ENCODE data around the gene MRPL58.

Gene MRPL58

DNA sequence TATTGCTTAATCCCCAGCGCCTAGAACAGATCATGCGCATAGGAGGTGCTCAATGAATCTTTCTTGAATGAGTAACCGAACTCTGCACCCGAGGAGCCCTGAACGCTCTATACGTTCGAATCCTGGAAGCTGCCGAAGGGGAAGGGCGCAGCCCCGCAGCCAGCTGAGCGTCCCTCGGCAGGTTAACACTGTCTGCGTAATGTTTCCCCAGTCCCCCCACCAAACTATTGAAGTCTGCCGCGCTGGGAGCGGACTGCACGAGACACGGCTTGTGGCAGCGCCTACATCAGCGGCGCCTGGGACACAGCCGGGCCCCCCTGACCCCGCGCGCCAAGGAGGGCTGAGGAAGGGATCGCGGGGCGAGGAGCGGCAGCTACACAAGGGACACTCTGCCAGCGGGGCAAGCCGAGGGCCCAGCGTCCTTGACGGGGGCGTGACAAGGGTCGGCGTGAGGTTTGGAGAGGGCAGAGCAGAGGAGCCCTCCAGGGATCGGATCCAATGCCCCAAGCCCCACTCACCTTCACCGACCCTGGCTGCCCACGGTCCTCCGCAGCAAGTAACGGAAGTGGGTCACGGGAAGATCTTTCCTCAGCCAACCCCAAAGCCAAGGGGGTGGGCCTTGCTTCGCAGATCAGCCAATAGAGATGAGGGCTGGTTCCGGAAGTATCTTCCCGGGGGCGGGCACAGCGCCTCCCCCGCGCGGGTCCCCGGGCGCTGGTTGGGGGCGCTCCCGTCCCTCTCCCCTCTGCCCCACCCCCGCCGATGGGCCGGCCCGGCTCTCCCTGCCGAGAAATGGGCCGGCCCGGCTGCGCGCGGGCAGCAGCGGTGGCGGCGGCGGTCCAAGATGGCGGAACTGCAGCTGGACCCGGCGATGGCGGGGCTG, 34.2 kb downstream of the MRPL58 start, which contains the start of the genes ATP5PD and KCTD2:
Gene ATP5PD (minus strand): TSS at position 563 of the 883 bp plus-strand sequence. CDS start 4,319 bp downstream, outside the sequence.
Gene KCTD2 (plus strand): TSS at position 819 of the 883 bp plus-strand sequence. CDS start 26 bp downstream, at position 845.
- peak; percentile 81 to 90 (median 88) for DNase-seq (ENCODE audit: low read depth in 3 of 3, low spot score in 1 of 3)

DNA sequence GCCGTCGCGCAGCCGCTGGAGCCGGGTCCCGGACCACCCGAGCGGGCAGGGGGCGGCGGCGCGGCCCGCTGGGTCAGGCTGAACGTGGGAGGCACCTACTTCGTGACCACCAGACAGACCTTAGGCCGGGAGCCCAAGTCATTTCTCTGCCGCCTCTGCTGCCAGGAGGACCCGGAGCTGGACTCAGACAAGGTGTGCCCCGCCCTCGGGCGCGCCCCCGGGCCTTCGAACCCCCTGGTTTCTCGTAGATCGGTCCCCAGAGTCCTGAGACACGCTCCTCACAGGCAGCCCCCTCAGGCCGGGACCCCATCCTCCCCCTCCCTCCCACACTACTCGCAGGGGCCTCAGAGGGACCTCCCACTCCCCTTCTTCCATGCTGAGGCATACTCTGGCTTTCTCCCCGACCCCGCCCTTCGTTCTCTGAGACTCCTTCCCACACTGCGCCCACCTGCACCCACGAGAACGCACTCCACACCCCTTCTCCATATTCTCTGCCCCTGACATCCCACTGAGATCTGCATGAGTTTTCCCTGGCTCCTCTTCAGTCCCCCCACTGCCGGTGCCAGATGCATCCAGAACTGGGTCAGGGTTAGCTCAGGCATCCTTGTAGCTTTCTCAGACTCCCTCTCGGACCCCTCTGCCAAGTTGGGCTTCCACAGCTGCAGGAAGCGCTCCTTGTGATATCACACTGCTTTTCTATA, 35.1 kb downstream of the MRPL58 start:
- no peak for DNase-seq (ENCODE audit: low read depth in 3 of 3, low spot score in 1 of 3)

DNA sequence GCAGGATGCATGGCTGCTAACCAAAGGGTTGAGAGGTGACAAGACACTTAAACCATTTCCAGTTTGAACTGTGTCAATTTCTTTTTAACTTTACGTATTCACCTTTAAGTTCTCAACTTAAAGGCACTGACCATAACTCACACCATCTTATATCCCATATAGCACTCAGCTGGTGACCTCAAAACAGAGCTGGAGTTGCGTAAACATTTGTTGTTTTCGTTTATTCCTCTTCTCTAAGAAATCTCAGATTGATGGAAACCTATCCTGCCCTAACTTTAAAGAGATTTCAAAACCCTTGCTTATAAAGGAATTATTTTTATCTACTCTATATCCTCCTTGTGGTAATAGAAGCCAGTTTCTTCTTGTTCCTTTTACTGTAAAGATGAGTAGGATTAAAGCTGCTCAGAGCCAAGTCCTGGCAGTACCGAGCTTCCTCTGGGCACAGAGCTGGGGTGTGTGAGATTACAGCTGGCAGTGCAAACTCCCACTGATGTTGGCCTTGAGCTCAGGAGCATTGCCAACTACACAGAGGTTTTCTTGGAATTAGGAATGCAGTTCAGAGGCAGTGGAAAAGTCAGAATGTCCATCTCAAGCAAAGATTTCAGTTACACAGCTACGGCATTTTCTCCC, 35.9 kb downstream of the MRPL58 start:
- DNase-seq (ENCODE audit: low read depth in 3 of 3, low spot score in 1 of 3), result no peak

DNA sequence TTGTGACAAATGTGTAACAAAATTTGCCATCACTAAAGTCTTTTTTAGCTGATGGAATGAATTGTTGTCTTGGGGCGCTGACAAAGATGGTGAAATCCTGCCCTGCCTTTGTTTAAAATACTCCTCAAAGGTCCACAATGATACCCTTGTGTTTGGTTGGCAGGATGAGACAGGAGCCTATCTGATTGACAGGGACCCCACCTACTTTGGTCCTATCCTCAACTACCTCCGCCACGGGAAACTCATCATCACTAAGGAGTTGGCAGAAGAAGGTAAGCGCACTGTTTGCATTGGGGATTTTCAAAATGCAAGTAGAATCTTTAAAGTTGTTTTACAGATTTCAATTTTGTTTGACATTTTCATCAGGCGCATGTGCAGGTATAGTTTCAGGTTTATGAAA, 36.6 kb downstream of the MRPL58 start:
- no peak for DNase-seq (ENCODE audit: low read depth in 3 of 3, low spot score in 1 of 3)

DNA sequence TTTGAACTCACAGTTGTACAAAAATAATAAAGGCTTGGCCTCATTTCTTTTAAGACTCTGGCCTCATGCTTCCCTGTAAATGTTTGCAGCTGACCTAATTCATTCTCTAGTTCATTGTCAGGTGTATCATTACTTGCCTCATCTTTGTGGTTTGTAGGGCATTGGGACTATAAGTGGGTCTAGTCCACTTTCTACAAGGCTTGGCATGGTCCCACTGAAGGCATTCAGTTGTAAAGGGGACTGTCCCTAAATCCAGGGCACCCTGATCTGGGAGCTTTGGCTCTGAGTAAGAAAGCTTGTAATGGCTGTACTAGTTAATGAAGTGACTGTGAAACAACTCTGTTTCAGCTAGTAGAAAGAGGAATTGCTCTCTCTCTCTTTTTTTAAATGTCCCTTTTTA, 37.2 kb downstream of the MRPL58 start:
- no peak for DNase-seq (ENCODE audit: low read depth in 3 of 3, low spot score in 1 of 3)

DNA sequence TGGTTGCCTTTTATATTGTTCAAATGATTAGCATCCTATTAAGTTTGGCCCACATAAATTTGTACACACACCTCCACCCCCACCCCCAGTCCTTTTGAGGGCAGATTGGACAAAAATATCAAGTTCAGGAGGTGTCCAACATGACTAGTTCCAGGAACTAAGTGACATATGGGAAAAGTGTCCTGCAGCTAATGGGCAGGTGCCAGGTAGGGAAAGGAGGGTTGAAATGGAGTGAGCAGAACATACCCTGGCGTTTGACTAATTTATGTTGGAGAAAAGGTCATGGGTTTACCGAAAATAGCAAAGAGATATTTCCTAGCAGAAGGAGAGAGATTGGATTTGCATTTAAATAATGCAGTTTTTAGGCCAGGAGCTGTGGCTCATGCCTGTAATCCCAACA, 39.5 kb downstream of the MRPL58 start:
- no peak for DNase-seq (ENCODE audit: low read depth in 3 of 3, low spot score in 1 of 3)

DNA sequence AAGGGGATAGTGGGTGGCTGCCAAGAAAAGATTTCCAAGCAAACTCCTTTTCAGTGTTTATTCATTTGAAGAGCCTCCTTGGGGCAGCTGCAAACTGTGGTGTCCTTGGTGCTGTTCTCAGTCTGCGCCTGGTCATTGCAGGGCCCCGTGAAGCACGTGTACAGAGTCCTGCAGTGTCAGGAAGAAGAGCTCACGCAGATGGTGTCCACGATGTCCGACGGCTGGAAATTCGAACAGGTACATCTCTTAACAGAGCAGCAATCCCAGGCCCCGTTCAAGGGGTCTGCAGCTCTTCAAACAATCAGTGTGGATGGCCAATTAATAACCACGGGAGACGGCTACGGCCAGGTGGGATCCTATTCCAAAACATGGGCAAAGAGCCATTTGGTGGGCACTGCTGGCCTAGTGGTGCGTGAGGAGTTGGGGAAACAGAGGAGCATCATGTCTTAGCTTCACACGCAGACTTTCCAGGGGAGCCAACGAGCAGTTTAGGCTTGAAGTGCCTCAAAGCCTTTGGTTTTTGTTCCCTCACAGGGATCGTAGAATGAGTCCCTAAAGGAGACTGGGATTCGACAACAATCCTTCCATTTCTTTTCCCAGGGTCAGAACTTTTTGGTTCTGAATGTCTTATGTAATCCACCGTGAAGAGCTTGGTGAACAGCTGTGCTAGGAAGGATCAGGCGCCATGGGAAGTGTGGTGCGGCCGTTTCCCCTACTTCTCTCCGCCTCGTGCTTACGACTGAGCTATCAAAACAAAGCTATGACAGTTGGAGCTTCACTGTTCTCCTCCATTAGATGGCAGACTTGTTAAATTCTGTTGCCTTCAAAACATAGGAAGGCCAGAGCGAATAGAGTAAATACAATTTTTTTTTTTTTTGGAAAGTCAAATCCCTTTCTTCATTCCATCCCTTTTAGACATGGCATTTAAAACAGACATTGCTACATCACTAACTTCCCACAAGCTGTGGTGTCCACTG, 47.2 kb downstream of the MRPL58 start:
- no peak for DNase-seq (ENCODE audit: low read depth in 3 of 3, low spot score in 1 of 3)

DNA sequence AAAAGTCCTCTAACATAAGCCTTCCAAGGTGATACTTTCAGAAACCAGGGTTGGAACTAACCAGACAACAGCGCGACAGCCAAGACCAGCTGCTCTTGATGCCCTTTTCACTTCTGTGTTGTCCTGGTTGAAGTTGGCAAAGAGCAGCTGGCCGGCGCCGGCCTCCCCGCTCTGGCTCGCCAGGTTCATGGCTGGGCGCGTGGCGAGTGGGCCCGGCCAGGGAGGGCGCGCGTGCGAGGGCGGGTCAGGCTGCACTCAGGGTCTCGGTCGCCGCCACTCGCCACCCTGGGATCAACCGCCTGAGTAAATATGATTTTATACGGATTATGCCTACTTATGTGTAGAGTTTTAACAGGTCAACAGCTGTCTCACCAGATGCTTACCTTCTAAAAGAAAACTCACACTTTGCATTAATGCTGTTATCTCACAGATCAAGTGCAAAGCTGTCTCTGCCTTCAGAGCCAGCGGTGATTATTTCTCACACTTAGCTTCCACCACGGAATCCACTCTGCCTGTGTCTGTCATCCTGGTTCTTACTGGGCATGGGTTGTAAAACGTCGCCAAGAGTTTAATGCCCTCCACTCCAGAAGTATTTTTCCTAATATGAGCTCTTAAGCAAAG, 48.1 kb downstream of the MRPL58 start:
- no peak for DNase-seq (ENCODE audit: low read depth in 3 of 3, low spot score in 1 of 3)

DNA sequence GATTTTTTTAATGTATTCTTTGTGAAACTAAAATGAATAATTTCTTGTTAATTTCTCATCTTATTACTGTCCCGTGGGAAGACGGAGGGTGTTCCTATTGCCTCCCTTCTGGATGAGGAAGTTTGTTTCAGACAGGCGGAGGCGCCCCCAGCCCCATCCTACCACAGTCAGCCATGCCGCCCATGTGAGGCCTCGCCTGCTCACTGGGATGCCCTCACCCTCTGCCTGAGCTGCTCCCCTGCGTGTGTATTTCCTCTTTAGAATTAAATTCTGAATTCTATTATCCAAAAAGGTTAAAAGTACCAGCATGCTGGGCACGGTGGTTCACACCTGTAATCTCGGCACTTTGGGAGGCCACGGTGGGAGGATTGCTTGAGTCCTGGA, 48.6 kb downstream of the MRPL58 start:
- DNase-seq (ENCODE audit: low read depth in 3 of 3, low spot score in 1 of 3), result no peak

DNA sequence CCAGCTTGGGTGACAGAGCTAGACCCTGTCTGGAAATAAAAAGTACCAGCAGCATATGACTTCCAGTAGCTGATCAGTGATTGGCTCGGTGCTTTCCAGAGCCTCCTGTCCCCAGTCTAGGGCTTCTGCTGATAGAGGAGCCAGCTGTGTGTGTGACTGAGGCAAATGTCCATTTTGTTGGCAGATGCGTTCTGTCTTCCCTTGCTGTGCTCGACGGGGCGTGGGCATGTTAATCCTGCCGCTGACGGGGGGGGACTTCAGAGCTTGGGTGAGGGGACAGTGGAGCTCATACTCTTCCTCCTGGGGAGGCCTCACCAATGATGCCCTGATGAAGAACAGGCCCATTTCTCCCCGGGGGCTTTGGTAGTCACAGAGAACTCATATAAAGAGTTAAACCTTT, 49.1 kb downstream of the MRPL58 start:
- no peak for DNase-seq (ENCODE audit: low read depth in 3 of 3, low spot score in 1 of 3)

DNA sequence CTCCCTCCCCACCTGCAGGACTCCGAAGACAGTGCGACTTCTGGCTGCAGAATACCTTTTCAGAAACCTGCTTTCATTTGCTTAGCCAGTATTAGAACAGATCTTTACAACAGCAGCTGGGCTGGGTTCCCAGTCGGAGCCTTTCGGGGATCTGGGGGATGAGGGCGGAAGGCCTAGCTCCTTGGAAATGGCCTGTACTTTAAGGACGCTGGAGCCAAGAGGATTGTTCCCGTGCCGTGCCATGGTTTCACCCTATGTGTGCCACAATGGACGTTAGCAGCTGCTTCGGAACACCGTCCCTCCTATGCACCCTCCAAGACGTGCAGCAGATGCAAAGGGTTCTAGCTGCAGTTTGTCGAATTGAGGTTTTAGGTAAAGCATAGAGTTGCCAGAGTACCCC, 50.7 kb downstream of the MRPL58 start:
- DNase-seq (ENCODE audit: low read depth in 3 of 3, low spot score in 1 of 3), result no peak

DNA sequence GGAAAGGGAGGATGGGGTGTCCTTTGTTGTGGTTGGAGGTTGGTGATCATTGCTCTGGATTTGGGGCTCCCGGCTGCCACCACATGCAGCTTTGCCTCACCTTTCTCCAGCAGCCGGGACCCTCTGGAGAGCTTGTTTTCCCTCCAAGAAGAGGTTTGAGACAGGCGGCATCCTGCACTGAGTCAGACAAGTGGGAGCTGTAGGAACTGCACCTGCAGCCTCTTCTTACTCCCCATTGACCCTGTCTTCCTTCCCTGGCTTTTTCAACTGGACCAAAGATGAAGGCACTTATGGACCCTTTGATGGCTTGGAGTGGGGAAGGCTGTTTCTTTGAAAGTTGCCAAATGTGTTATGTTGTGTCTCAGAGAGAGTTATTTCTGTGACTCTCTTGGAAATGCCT, 51.2 kb downstream of the MRPL58 start:
- no peak for DNase-seq (ENCODE audit: low read depth in 3 of 3, low spot score in 1 of 3)

DNA sequence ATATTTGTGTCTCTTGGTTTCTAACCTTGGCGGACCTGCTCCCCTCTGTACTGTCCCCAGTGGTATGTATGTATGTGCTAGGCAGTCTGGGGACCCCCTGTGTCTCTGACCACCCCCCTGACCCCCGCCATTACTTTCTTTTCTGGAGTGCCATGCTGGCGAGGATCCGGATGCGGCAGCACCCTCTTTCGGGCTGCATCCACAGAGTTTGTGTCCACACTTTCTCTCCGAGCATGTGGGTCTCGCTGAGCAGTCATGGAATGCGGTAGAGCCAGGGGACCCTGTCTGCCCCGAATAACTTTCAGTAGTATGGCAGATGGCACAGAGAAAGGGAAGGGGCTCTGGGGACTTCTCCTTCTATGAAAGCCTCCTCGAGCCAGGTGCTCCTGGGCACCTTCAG, 51.6 kb downstream of the MRPL58 start:
- no peak for DNase-seq (ENCODE audit: low read depth in 3 of 3, low spot score in 1 of 3)

DNA sequence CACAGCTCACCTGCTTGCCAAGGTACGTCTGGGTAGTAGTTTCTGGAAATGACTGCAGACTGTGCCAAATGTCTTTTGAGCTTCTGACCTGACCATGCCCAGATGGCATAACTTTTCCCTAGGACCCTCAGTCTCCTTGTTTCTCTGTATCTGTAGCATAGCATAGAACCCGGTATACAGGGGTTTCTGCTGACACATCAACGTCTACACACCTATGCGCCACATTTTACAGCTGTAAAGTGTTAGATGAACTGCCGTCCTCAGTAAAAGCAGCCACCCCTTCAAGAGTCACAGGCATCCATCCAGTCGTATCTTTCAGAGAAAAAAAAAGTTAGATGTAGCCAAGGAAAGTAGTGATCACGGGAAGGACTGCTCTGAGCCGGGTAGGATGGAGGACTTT, 52.0 kb downstream of the MRPL58 start:
- no peak for DNase-seq (ENCODE audit: low read depth in 3 of 3, low spot score in 1 of 3)

DNA sequence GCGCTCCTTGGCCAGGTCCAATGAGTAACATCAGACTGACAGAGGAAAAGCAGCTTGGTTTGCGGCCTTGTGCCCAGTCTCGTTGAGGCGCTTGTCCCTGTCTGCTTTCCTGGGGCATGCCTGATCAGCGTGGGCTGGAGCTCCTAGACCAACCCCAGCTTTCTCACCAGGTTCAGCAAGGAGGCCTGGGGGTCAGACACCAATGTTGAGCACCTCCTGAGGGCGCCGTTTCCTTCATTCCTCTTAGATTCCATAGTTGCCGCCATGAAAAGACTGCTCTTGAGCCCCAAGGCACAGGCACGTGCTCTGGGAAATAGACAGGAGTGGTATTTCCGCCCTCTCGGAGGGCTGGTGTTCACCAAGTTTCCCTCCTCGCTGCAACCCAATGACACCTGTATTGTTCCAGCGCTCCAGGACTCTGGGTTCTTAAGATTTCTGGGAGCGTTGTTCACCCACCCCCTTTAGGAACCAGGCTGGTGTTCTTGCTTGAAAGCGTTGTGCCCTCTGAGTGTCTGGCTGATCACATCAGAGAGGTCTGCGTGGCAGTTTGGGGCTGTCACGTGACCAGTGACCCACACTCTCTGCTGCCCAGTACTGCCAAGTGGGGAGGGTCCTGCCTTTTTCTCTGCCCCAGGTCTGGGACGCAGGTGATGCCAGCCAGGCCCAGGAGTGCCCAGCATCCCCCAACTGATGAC, 52.5 kb downstream of the MRPL58 start:
- no peak for DNase-seq (ENCODE audit: low read depth in 3 of 3, low spot score in 1 of 3)

DNA sequence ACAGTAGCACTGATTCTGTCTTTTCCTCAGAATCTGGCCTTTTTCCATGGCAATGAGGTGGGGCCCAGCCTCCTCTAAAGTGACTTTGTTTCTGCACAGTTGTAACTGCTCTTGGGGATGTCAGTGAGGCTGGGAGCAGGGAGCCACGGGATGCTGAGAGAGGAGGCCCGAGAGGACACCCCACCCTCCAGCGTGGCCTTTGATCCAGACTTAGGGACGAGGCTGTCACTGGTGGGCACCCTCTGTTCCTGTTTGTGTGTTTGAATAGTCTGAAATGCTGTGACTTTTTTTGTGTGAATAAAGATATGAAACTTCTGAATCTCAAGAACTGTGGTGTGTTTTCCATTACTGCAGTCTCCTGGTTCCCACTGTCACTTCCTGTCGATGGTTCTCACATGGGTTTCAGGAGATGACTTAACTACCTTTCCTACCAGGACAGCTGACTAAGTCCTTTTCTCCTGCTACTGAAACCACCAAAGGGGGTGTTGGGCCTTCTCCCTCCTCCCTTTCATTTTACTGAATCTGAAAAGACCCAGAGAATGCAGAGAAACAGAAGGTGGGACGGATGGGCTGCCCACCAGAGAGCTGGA, 53.2 kb downstream of the MRPL58 start:
- DNase-seq (ENCODE audit: low read depth in 3 of 3, low spot score in 1 of 3), result no peak

DNA sequence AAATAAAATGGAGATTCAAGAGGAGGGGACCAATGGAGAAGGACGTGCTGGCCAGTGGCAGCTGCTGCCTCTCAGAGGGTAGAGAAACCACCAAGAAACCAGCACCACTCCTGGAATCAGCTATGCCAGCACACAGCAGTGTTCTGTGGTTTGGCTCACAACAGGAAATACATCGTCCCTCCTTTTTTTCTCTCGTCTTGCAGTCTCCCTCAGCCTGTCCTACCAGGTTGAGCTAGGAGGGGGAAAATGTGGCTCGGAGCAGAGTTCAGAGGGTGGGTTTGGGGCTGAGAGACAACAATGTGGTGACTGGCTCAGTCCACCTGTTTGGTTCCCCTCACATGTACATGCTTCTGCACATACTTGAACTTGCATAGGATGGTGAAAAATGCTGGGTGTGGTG, 55.4 kb downstream of the MRPL58 start:
- no peak for DNase-seq (ENCODE audit: low read depth in 3 of 3, low spot score in 1 of 3)

DNA sequence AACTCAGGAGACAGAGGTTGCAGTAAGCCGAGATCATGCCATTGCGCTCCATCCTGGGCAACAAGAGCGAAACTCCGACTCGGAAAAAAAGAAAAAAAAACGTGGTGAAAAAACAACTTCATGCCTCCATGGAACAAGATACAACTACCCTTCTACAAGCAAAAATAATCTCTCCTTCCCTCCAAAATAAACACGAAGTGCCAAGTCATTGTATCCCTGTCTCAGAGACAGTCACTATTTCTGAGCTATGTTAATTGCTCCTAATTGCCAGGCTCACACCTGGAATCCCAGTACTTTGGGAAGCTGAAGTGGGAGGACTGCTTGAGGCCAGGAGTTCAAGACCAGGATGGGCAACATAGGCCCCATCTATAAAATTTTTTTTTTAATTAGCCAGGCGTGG, 56.3 kb downstream of the MRPL58 start:
- DNase-seq (ENCODE audit: low read depth in 3 of 3, low spot score in 1 of 3), result no peak

DNA sequence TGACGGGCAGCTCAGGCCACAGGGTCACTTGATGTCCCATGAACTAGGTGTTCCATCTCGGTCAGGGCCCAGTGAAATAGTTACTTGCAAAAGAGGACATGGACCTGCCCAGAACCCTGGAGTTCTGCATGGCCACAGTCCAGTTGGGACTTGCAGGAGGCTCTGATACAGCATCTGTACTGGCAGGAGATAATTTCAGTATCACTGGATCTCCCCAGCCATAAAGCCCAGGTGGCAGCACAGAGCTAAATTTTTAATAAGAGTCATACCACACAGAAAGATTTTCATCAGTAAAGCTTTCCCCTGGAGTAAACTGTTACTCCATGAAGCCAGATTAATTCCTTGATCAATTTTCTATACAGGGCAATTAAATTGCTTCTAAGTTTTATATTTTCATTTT, 57.3 kb downstream of the MRPL58 start:
- no peak for DNase-seq (ENCODE audit: low read depth in 3 of 3, low spot score in 1 of 3)

Data from stimulated activated CD4-positive, alpha-beta T cell treated with anti-CD3 and anti-CD28 coated beads, TNF-alpha, amount 100 ng/mL, for 1 hour (primary cell).